HG03342 (cell line): ENCODE data around the gene DYNLT4.
A peak's percentile ranks its signal among the peaks of the same experiment; 100 is the strongest.

Experiments used
- ATAC-seq: cut with Tn5 transposase; IDR thresholded peaks from one replicate; pipeline ENCODE4 v1.9.1; 2021; ENCODE audit warnings: mild to moderate bottlenecking, moderate library complexity; ENCODE audit not compliant: unreplicated experiment

DYNLT4 gene

GRCh38 chr1:44790968-44791801 is 16.0 kb downstream of the DYNLT4 start:
- ATAC-seq, result no peak

GRCh38 chr1:44788120-44788860 is 18.9 kb downstream of the DYNLT4 start, which contains the start of gene BEST4:
Gene BEST4, minus strand, starts transcription at chr1:44788170. Its CDS starts 465 bp downstream, at chr1:44787705.
- no peak for ATAC-seq

DNA sequence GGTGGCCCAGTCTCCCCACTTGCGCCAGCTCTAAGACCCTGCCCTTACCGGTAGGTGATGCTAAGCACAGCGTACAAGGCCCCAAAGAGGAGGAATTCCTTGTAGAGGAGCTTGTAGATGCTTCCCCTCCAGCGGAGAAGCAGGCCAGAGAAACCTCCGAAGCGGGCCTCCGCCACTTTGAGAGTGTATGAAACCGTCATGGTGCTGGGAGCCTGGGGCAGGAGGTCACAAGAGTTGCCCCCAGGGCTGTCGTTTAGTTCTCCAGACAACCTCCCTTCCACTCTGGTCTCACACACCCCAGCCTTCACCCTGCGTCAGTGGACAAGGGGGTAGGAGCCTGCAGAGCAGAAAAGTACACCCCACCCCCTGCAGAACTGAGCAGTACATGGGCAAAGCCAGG is 19.6 kb downstream of the DYNLT4 start:
- no peak for ATAC-seq

GRCh38 chr1:44786841-44787426 is 20.2 kb downstream of the DYNLT4 start:
- ATAC-seq, result no peak

DNA sequence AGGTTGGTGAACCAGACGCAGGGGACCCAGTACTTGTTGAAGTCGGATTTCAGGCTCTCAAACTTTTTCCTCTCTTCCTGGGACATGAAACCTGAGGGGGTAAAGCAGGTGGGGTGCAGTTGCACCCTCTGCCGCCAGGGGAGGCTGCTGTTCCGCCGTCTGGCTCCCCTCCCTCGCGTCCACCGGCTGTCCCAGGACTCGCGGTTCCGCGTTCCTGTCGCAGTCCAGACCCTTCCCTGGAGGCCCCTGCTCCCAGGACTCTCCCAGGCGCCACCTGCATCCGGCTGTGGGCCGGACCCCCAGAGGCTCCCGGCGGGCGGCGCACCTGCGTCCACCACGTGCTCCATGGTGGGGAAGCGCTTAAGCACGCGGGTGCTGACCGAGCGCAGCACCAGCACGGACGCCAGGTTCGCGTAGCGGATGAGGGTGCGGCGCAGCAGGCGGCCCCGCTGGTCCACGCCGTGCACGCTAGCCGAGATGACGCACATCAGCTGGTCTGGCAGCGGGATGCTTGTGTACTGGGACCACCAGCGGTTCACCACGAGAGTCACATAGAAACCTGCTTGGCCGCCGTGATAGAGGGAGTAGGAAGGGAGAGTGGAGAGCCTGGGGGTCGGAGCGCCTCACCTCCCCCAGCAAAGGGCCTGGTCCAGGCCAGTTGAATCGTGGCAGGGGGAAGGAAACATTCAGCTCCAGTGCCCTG is 20.9 kb downstream of the DYNLT4 start:
- no peak for ATAC-seq

GRCh38 chr1:44785501-44786137 is 21.5 kb downstream of the DYNLT4 start:
- ATAC-seq, result no peak

- no peak for ATAC-seq
These were observed 22.1 kb downstream of the DYNLT4 start for GRCh38 chr1:44785029-44785380.

DNA sequence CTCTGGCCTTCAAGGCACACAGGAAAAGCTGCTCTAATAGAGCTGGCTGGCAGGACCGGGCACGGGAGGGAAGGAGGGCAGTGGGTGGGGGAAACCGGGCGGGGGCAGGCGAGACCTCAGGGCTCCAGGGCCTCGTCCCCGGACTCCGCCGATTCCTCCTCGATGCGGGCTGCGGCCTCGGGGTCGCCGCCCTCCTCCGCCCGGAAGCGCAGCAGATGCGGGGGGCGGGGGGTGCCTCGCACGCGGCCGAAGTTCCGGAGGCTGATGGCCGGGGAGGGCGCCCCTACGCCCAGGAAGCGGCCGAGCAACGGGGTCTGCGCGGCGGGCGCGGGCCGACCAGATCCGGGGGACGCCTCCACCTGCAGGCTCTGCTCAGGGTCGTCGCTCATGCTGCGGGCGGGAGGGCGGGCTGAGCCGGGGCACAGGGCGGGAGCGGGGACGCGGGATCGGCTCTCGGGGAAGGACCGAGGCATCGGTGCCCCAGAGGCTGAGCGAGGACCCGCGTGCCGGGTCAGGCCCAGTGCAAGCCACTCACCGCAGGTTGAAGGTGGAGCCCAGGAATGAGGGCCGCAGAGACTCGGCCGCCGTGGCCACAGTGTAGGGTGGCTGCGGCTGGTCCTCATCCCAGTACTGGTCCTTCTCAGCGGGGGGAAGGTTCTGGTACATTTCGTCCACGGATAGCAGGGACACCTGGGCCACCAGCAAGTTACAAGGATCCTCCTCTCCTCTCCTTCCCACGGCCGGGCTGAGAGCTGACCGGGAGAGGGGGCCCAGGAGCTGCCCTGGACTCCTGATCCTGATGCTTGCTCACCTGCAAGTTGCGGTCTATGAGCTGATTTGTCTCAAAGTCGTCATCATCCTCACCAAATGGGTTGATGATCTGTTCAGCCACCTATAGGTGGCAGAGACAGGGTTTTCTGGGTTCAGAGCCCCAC is 22.8 kb downstream of the DYNLT4 start:
- ATAC-seq, result no peak

GRCh38 chr1:44783697-44784093 is 23.5 kb downstream of the DYNLT4 start:
- ATAC-seq, result no peak

GRCh38 chr1:44780583-44781121 is 26.5 kb downstream of the DYNLT4 start:
- no peak for ATAC-seq

DNA sequence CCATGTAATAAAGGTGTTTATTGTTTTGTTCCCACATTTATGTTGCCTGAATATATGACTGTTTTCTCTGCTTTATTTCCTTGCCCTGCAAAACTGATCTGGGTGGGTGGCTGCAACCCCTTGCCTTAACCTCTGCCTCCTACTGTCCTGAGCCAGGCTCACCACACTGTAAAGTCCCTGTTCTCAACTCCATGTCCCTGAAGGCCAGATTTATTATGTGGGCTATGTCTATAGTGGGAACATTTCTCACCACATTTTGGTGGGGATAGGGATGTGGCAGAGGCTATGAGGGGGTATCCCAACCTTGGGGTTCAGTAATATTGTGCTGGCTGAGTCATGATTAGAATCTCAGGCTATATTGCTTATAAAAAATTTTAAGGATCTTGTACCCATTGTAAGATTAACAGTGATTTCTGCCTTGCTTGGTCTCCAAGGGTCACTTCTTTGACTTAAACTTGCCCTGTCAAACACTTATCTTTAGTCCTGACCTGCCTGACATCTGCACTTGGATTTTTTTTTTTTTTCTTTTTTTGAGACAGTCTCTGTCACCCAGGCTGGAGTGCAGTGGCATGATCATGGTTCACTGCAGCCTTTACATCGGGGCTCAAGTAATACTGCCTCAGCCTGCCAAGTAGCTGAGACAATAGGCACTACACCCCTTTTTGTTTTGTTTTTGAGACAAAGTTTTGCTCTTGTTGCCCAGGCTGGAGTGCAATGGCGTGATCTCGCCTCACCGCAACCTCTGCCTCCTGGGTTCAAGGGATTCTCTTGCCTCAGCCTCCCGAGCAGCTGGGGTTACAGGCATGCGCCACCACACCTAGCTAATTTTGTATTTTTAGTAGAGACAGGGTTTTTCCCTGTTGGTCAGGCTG is 28.2 kb downstream of the DYNLT4 start:
- ATAC-seq, result no peak

- no peak for ATAC-seq
These were observed 29.0 kb downstream of the DYNLT4 start for GRCh38 chr1:44777969-44778635.

- ATAC-seq, result no peak
These were observed 29.6 kb downstream of the DYNLT4 start for GRCh38 chr1:44777547-44777946.

DNA sequence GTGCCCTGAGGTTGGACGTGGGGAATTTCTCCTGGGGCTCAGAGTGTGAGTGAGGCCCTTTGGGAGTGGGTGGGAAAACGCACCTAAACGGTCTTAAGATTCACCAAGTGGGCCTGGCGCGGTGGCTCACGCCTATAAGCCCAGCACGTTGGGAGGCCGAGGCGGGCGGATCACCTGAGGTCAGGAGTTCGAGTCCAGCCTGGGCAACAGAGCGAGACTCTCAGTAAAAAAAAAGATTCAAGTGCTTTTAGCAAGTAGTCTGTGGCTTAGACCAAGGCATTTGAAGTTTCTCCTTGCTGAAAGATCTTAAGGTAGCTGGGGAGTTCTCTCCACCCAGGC is 30.5 kb downstream of the DYNLT4 start:
- ATAC-seq, result no peak

- ATAC-seq, result no peak
These were observed 31.0 kb downstream of the DYNLT4 start for GRCh38 chr1:44775930-44776729.

GRCh38 chr1:44775078-44775929 is 31.8 kb downstream of the DYNLT4 start, which contains the start of gene RPS8:
Gene RPS8, plus strand, starts transcription at chr1:44775540. Its CDS starts 57 bp downstream, at chr1:44775597.
- ATAC-seq, result peak; percentile 75
